WTC11 (cell line): ENCODE measurements around the gene SASS6. TPM values are rescaled to one million over a fixed set of nuclear protein-coding genes. Genes with fewer than 3 reads are reported as not detected.

Source experiments
- ETV6 ChIP-seq: sonication (generic); formaldehyde crosslinking; IDR thresholded peaks from 2 replicates; pipeline ENCODE4 v1.8.1; 2022; ENCODE audit warnings: mild to moderate bottlenecking, missing genetic modification reagents
- FOXK1 ChIP-seq: sonication (generic); formaldehyde crosslinking; IDR thresholded peaks from 2 replicates; pipeline ENCODE4 v1.8.0; 2022; ENCODE audit warnings: mild to moderate bottlenecking, moderate library complexity, missing genetic modification reagents
- total RNA-seq: library from RNA; stranded (reverse); gene quantifications from 3 replicates; pipeline ENCODE4 v1.2.3, GENCODE V29; 2021
- TF ChIP-seq, protein P1 (sequence below): sonication (generic); formaldehyde crosslinking; IDR thresholded peaks from 2 replicates; pipeline ENCODE4 v1.8.1; 2022; ENCODE audit warnings: mild to moderate bottlenecking, moderate library complexity, missing genetic modification reagents

The SASS6 gene
- total RNA-seq, 1 experiment from 2014 or later, result 13.6 TPM

DNA sequence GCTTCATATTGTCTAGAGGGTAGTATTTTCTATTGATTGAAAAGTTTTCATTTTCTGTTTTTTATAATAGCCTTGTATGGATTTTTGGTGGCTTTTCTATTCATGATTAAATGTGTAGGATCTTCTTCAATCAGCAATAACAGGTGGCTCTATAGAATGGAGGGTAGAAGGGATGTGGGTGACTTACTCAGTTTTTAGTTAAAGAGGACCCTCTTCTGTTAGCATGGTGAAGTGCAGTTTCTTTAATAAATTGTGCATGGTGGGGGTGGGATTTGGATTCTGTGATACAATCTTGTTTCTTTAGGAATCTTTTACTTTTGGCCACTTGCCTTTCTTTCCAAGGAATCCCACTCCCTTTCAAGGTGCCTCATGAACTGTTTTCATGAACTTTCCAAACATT lies 98.3 kb downstream of the SASS6 start (continued):
- TF ChIP-seq, protein P1, sequence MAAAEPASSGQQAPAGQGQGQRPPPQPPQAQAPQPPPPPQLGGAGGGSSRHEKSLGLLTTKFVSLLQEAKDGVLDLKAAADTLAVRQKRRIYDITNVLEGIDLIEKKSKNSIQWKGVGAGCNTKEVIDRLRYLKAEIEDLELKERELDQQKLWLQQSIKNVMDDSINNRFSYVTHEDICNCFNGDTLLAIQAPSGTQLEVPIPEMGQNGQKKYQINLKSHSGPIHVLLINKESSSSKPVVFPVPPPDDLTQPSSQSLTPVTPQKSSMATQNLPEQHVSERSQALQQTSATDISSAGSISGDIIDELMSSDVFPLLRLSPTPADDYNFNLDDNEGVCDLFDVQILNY (CRISPR knock-in tag), result no peak
- no peak for TF ChIP-seq ETV6 (CRISPR knock-in tag)
- no peak for TF ChIP-seq FOXK1 (CRISPR knock-in tag)
- TF ChIP-seq, all 79 proteins: peak for 0

Other genes with a start within 250 kb of the SASS6 start
- 14.1 to 15.9 TPM (median 14.5 TPM) in 3 replicates for gene SLC35A3, start 162.9 kb downstream of the SASS6 start, total RNA-seq
- 10.7 to 12.8 TPM (median 12.7 TPM) in 3 replicates for gene TRMT13, start 233 bp upstream of the SASS6 start, total RNA-seq
- gene LRRC39, start 45.3 kb upstream of the SASS6 start, total RNA-seq, result 0.25 to 0.46 TPM (median 0.27 TPM) in 3 replicates
- 20.1 to 22.9 TPM (median 21.6 TPM) in 3 replicates for gene DBT, start 116.9 kb upstream of the SASS6 start, total RNA-seq
- 31.1 to 35.7 TPM (median 35.2 TPM) in 3 replicates for gene RTCA, start 133.3 kb upstream of the SASS6 start, total RNA-seq
- 8.7 to 11.1 TPM (median 10.3 TPM) in 3 replicates for gene CDC14A, start 219.6 kb upstream of the SASS6 start, total RNA-seq